HepG2 (cell line): ENCODE measurements around the gene RELL2. TPM values are rescaled to one million over a fixed set of nuclear protein-coding genes. Genes with fewer than 3 reads are reported as not detected.

ENCODE experiments used
- HMG20B ChIP-seq: conservative IDR thresholded peaks from 2 replicates; pipeline ENCODE4 v1.6.1; 2016; ENCODE audit warnings: missing genetic modification reagents, missing compliant biosample characterization
- ISL2 ChIP-seq: sonication (generic); formaldehyde crosslinking; IDR thresholded peaks from 2 replicates; pipeline ENCODE4 v1.5.0; 2020; ENCODE audit warnings: missing genetic modification reagents
- JUNB ChIP-seq: sonication (generic); formaldehyde crosslinking; IDR thresholded peaks from 2 replicates; pipeline ENCODE4 v1.8.0; 2022; ENCODE audit warnings: missing genetic modification reagents, mild to moderate bottlenecking, borderline replicate concordance
- KDM2A ChIP-seq: sonication (generic); formaldehyde crosslinking; IDR thresholded peaks from 2 replicates; pipeline ENCODE4 v1.4.0; 2020; ENCODE audit warnings: low read depth, missing genetic modification reagents, borderline replicate concordance
- MYNN ChIP-seq: sonication (generic); formaldehyde crosslinking; IDR thresholded peaks from 2 replicates; pipeline ENCODE4 v1.4.0; 2020; ENCODE audit warnings: mild to moderate bottlenecking, low read depth, missing genetic modification reagents
- STAG1 ChIP-seq: sonication (generic); formaldehyde crosslinking; IDR thresholded peaks from 2 replicates; pipeline ENCODE4 v1.4.0; 2020; ENCODE audit warnings: missing genetic modification reagents
- ZBTB7B ChIP-seq: sonication (generic); formaldehyde crosslinking; IDR thresholded peaks from 2 replicates; pipeline ENCODE4 v1.4.0; 2020; ENCODE audit warnings: missing genetic modification reagents
- ZNF674 ChIP-seq: sonication (generic); formaldehyde crosslinking; IDR thresholded peaks from 2 replicates; pipeline ENCODE4 v1.5.0; 2020; ENCODE audit warnings: low read depth, mild to moderate bottlenecking, missing genetic modification reagents
- ZNF709 ChIP-seq: sonication (generic); formaldehyde crosslinking; IDR thresholded peaks from 2 replicates; pipeline ENCODE4 v1.5.0; 2020; ENCODE audit warnings: mild to moderate bottlenecking, missing genetic modification reagents
- polyA plus RNA-seq, 8 experiments: library from polyadenylated mRNA; depleted of rRNA in 3 of 8; stranded (reverse) in 7 of 8; unstranded in 1 of 8; fragments of >200 nt; fragmentation: Illumina TruSeq in 4 of 8; extraction: Trizol in 4 of 8; gene quantifications; 2 replicates each; pipeline versions ENCODE4 v1.2.1 to v1.2.3, GENCODE V29; 2011 to 2016; ENCODE audit warnings: low read depth in 4 of 8, missing spikeins in 1 of 8, mixed read lengths in 1 of 8; ENCODE audit not compliant: insufficient read depth in 1 of 8
- total RNA-seq, 5 experiments: library from RNA; depleted of rRNA; stranded (reverse); fragments of >200 nt; fragmentation: Illumina TruSeq; extraction: Trizol; gene quantifications; 2 replicates each; pipeline ENCODE4 v1.2.3, GENCODE V29; 2016; ENCODE audit warnings: low read depth in 1 of 5
- TF ChIP-seq, protein P1 (sequence below): sonication (generic); formaldehyde crosslinking; IDR thresholded peaks from 2 replicates; pipeline ENCODE4 v1.8.0; 2022; ENCODE audit warnings: missing genetic modification reagents, low read depth, mild to moderate bottlenecking, borderline replicate concordance
- TF ChIP-seq, protein P2 (sequence below): IDR thresholded peaks from 2 replicates; pipeline ENCODE4 v1.4.0; 2020; ENCODE audit warnings: mild to moderate bottlenecking, missing genetic modification reagents
- TF ChIP-seq, protein P3 (sequence below): sonication (generic); formaldehyde crosslinking; IDR thresholded peaks from 2 replicates; pipeline ENCODE4 v1.4.0; 2020; ENCODE audit warnings: low read depth, mild to moderate bottlenecking, missing genetic modification reagents
- TF ChIP-seq, protein P4 (sequence below): sonication (generic); formaldehyde crosslinking; IDR thresholded peaks from 2 replicates; pipeline ENCODE4 v1.4.0; 2020; ENCODE audit warnings: low read depth, missing genetic modification reagents
- TF ChIP-seq, protein P5 (sequence below): sonication (generic); formaldehyde crosslinking; IDR thresholded peaks from 2 replicates; pipeline ENCODE4 v1.5.0; 2020; ENCODE audit warnings: missing genetic modification reagents
- TF ChIP-seq, protein P6 (sequence below): IDR thresholded peaks from 2 replicates; pipeline ENCODE4 v1.6.1; 2016; ENCODE audit warnings: low read depth, control low read depth
- TF ChIP-seq, protein P7 (sequence below), 2 experiments: fragments of 450-650 bp in 1 of 2; sonication (generic) in 1 of 2; formaldehyde crosslinking; IDR thresholded peaks; 2 replicates each; pipeline versions ENCODE4 v1.5.0 to v1.8.0; 2020 to 2022; ENCODE audit warnings: mild to moderate bottlenecking in 1 of 2, missing genetic modification reagents in 1 of 2

The RELL2 gene
- total and polyA plus RNA-seq, 2 of the 13 experiments (the other 11 are each of a cell fraction or from before 2014, with no cell fraction given), result 6.4 to 8.3 TPM

DNA sequence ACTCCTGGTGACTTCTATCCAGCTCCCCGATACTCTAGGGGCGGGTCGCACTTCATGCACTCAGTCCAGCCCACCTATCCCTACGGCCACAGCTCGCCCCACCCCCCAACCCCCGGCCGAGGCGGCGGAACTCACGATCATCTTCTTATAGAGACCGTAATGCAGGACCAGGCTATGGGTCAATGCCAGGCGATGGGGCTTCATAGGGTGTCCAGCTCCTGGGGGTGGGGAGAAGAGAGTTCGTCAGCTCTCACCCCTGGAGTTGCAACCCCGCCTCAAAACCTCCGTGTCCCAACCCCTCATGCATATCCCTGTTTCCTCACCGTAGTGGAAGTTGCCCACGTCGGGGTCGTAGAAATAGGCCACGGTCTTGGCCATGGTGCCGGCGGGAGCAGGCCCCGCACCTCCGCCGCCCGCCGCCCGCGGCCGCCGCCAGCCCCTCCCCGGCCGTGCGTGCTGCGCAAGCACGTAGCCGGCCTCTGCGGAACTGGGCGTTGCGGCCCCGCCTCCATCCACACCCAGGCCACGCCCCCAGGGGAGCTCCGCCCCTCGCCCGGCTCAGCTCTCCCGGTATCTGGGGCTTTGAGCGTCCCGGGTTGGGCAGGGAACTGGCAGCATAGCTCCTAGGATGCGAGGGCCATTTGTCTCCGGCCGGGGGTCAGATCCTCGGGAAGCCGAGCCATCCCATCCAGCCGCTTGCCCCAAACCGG, at the start of gene RELL2, which contains the start of gene HDAC3 (continued):
- TF ChIP-seq KDM2A, result no peak; the same call in 1 of the 2 replicates
- no peak for TF ChIP-seq HMG20B
- TF ChIP-seq, protein P1, sequence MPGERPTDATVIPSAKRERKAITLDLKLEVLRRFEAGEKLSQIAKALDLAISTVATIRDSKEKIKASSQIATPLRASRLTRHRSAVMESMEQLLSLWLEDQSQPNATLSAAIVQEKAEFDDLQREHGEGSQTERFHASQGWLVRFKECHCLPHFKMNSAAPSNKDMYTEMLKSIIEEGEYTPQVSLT (CRISPR knock-in tag), result no peak; the same call in 1 of the 2 replicates
- TF ChIP-seq ZNF674 (CRISPR knock-in tag), result no peak
- TF ChIP-seq ZNF709, result no peak; the same call in none of the 2 replicates
- TF ChIP-seq, protein P2, sequence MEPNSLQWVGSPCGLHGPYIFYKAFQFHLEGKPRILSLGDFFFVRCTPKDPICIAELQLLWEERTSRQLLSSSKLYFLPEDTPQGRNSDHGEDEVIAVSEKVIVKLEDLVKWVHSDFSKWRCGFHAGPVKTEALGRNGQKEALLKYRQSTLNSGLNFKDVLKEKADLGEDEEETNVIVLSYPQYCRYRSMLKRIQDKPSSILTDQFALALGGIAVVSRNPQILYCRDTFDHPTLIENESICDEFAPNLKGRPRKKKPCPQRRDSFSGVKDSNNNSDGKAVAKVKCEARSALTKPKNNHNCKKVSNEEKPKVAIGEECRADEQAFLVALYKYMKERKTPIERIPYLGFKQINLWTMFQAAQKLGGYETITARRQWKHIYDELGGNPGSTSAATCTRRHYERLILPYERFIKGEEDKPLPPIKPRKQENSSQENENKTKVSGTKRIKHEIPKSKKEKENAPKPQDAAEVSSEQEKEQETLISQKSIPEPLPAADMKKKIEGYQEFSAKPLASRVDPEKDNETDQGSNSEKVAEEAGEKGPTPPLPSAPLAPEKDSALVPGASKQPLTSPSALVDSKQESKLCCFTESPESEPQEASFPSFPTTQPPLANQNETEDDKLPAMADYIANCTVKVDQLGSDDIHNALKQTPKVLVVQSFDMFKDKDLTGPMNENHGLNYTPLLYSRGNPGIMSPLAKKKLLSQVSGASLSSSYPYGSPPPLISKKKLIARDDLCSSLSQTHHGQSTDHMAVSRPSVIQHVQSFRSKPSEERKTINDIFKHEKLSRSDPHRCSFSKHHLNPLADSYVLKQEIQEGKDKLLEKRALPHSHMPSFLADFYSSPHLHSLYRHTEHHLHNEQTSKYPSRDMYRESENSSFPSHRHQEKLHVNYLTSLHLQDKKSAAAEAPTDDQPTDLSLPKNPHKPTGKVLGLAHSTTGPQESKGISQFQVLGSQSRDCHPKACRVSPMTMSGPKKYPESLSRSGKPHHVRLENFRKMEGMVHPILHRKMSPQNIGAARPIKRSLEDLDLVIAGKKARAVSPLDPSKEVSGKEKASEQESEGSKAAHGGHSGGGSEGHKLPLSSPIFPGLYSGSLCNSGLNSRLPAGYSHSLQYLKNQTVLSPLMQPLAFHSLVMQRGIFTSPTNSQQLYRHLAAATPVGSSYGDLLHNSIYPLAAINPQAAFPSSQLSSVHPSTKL, result no peak
- TF ChIP-seq, protein P3, sequence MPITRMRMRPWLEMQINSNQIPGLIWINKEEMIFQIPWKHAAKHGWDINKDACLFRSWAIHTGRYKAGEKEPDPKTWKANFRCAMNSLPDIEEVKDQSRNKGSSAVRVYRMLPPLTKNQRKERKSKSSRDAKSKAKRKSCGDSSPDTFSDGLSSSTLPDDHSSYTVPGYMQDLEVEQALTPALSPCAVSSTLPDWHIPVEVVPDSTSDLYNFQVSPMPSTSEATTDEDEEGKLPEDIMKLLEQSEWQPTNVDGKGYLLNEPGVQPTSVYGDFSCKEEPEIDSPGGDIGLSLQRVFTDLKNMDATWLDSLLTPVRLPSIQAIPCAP (CRISPR knock-in tag), result no peak
- no peak for TF ChIP-seq MYNN (CRISPR knock-in tag)
- TF ChIP-seq ZBTB7B (CRISPR knock-in tag), result no peak
- TF ChIP-seq, protein P4, sequence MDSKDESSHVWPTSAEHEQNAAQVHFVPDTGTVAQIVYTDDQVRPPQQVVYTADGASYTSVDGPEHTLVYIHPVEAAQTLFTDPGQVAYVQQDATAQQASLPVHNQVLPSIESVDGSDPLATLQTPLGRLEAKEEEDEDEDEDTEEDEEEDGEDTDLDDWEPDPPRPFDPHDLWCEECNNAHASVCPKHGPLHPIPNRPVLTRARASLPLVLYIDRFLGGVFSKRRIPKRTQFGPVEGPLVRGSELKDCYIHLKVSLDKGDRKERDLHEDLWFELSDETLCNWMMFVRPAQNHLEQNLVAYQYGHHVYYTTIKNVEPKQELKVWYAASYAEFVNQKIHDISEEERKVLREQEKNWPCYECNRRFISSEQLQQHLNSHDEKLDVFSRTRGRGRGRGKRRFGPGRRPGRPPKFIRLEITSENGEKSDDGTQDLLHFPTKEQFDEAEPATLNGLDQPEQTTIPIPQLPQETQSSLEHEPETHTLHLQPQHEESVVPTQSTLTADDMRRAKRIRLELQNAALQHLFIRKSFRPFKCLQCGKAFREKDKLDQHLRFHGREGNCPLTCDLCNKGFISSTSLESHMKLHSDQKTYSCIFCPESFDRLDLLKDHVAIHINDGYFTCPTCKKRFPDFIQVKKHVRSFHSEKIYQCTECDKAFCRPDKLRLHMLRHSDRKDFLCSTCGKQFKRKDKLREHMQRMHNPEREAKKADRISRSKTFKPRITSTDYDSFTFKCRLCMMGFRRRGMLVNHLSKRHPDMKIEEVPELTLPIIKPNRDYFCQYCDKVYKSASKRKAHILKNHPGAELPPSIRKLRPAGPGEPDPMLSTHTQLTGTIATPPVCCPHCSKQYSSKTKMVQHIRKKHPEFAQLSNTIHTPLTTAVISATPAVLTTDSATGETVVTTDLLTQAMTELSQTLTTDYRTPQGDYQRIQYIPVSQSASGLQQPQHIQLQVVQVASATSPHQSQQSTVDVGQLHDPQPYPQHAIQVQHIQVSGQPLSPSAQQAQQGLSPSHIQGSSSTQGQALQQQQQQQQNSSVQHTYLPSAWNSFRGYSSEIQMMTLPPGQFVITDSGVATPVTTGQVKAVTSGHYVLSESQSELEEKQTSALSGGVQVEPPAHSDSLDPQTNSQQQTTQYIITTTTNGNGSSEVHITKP (CRISPR knock-in tag), result no peak
- TF ChIP-seq STAG1 (CRISPR knock-in tag), result no peak
- TF ChIP-seq, protein P5, sequence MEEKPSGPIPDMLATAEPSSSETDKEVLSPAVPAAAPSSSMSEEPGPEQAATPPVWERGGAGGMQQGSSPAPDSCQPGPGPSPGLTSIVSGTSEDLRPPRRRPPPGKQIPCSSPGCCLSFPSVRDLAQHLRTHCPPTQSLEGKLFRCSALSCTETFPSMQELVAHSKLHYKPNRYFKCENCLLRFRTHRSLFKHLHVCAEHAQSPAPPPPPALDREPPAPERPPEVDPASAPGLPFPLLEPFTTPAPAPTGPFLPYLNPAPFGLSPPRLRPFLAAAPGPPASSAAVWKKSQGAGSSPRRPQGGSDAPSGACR (CRISPR knock-in tag), result peak; percentile 69; the same call in 1 of the 2 replicates
- TF ChIP-seq, protein P6, sequence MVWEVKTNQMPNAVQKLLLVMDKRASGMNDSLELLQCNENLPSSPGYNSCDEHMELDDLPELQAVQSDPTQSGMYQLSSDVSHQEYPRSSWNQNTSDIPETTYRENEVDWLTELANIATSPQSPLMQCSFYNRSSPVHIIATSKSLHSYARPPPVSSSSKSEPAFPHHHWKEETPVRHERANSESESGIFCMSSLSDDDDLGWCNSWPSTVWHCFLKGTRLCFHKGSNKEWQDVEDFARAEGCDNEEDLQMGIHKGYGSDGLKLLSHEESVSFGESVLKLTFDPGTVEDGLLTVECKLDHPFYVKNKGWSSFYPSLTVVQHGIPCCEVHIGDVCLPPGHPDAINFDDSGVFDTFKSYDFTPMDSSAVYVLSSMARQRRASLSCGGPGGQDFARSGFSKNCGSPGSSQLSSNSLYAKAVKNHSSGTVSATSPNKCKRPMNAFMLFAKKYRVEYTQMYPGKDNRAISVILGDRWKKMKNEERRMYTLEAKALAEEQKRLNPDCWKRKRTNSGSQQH (CRISPR knock-in tag), result no peak
- no peak for TF ChIP-seq JUNB (CRISPR knock-in tag)
- no peak for TF ChIP-seq ISL2 (CRISPR knock-in tag)
- TF ChIP-seq, protein P7, sequence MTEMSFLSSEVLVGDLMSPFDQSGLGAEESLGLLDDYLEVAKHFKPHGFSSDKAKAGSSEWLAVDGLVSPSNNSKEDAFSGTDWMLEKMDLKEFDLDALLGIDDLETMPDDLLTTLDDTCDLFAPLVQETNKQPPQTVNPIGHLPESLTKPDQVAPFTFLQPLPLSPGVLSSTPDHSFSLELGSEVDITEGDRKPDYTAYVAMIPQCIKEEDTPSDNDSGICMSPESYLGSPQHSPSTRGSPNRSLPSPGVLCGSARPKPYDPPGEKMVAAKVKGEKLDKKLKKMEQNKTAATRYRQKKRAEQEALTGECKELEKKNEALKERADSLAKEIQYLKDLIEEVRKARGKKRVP (CRISPR knock-in tag; IDR thresholded peaks at IDR 0.05), result no peak
